GM12878 (cell line): ENCODE results near the gene XIRP1. TPM values are rescaled to one million over a fixed set of nuclear protein-coding genes. Genes with fewer than 3 reads are reported as not detected.
A peak's percentile ranks its signal among the peaks of the same experiment; 100 is the strongest.

Experiments
- ATF7 ChIP-seq: fragments of 450-650 bp; IDR thresholded peaks from 2 replicates; pipeline ENCODE4 v1.6.1; 2016; ENCODE audit warnings: low read depth, mild to moderate bottlenecking
- CBX3 ChIP-seq: fragments of 200-600 bp; sonication (generic); IDR thresholded peaks from 2 replicates; pipeline ENCODE4 v1.6.1; 2016; ENCODE audit warnings: low read depth, borderline replicate concordance
- CHD2 ChIP-seq: IDR thresholded peaks from 2 replicates; pipeline ENCODE4 v1.6.1; 2011; ENCODE audit warnings: low read depth, low read length, improper control_type of control experiment, borderline replicate concordance
- EED ChIP-seq: sonication (generic); IDR thresholded peaks from 2 replicates; pipeline ENCODE4 v1.6.1; 2016; ENCODE audit warnings: antibody characterized with exemption, low read depth
- ELK1 ChIP-seq: IDR thresholded peaks from 2 replicates; pipeline ENCODE4 v1.6.1; 2012; ENCODE audit warnings: low read depth, low read length, improper control_type of control experiment
- MXI1 ChIP-seq: fragments of 150-350 bp; IDR thresholded peaks from 2 replicates; pipeline ENCODE4 v1.6.1; 2011; ENCODE audit warnings: low read depth, mild to moderate bottlenecking, inconsistent platforms, low read length, improper control_type of control experiment
- MYC ChIP-seq: IDR thresholded peaks from 2 replicates; pipeline ENCODE4 v1.6.1; 2011; ENCODE audit warnings: mild to moderate bottlenecking, low read length, moderate library complexity, inconsistent platforms; ENCODE audit not compliant: insufficient read depth, insufficient replicate concordance, insufficient read length, severe bottlenecking
- NFXL1 ChIP-seq: fragments of 450-650 bp; IDR thresholded peaks from 2 replicates; pipeline ENCODE4 v1.6.1; 2017; ENCODE audit warnings: antibody characterized with exemption, mild to moderate bottlenecking, borderline replicate concordance
- NR2C1 ChIP-seq: fragments of 450-650 bp; IDR thresholded peaks from 2 replicates; pipeline ENCODE4 v1.6.1; 2017; ENCODE audit warnings: antibody characterized with exemption, mild to moderate bottlenecking, moderate library complexity
- NR2F1 ChIP-seq: fragments of 450-650 bp; conservative IDR thresholded peaks from 2 replicates; pipeline ENCODE4 v1.6.1; 2017; ENCODE audit warnings: mild to moderate bottlenecking
- PML ChIP-seq: IDR thresholded peaks from 2 replicates; pipeline ENCODE4 v1.6.1; 2012; ENCODE audit warnings: low read length, inconsistent platforms
- SMAD1 ChIP-seq: fragments of 450-650 bp; IDR thresholded peaks from 2 replicates; pipeline ENCODE4 v1.6.1; 2018; ENCODE audit warnings: mild to moderate bottlenecking, low read depth; ENCODE audit not compliant: partially characterized antibody
- SRF ChIP-seq, 2 experiments: IDR thresholded peaks; 2 replicates each; pipeline ENCODE4 v1.6.1; 2011; ENCODE audit warnings: low read depth in 2 of 2, low read length in 2 of 2, mild to moderate bottlenecking in 1 of 2, moderate library complexity in 1 of 2
- SUPT20H ChIP-seq: IDR thresholded peaks from 2 replicates; pipeline ENCODE4 v1.6.1; 2011; ENCODE audit warnings: low read depth, mild to moderate bottlenecking, low read length, moderate library complexity, borderline replicate concordance; ENCODE audit not compliant: control insufficient read depth
- USF2 ChIP-seq: IDR thresholded peaks from 2 replicates; pipeline ENCODE4 v1.6.1; 2011; ENCODE audit warnings: low read depth, low read length, improper control_type of control experiment, borderline replicate concordance
- ZBTB4 ChIP-seq: fragments of 450-650 bp; formaldehyde crosslinking; IDR thresholded peaks from 2 replicates; pipeline ENCODE4 v1.4.0; 2022; ENCODE audit warnings: mild to moderate bottlenecking, moderate library complexity
- ZNF217 ChIP-seq: fragments of 450-650 bp; IDR thresholded peaks from 2 replicates; pipeline ENCODE4 v1.6.1; 2017; ENCODE audit warnings: antibody characterized with exemption, mild to moderate bottlenecking
- polyA plus RNA-seq, 11 experiments: library from polyadenylated mRNA; depleted of rRNA in 4 of 11; unstranded in 6 of 11; stranded (reverse) in 5 of 11; fragments of >200 nt; fragmentation: Nextera tagmentation in 4 of 11; fragmentation: Illumina TruSeq in 1 of 11; extraction: Ambion mirVana in 4 of 11; extraction: Trizol in 1 of 11; gene quantifications; 1 replicate in 1 of 11; 2 replicates in 10 of 11; pipeline versions ENCODE4 v1.2.1 to v1.2.3, GENCODE V29; 2011 to 2016; ENCODE audit warnings: inconsistent platforms in 2 of 11, missing spikeins in 2 of 11, low read depth in 1 of 11
- total RNA-seq, 4 experiments: library from RNA; depleted of rRNA in 3 of 4; stranded (reverse); fragments of >200 nt in 3 of 4; fragmentation: Illumina TruSeq in 1 of 4; extraction: Trizol in 1 of 4; gene quantifications; 2 replicates each; pipeline versions ENCODE4 v1.2.1 to v1.2.3, GENCODE V29; 2013 to 2021
- TF ChIP-seq, protein P1 (sequence below): fragments of 450-650 bp; IDR thresholded peaks from 2 replicates; pipeline ENCODE4 v1.6.1; 2017; ENCODE audit warnings: mild to moderate bottlenecking, moderate library complexity
- TF ChIP-seq, protein P2 (sequence below): fragments of 450-650 bp; IDR thresholded peaks from 2 replicates; pipeline ENCODE4 v1.6.1; 2017; ENCODE audit warnings: low read depth, mild to moderate bottlenecking, moderate library complexity

The XIRP1 gene
- total and polyA plus RNA-seq, 10 of the 15 experiments (the other 5 are each of a cell fraction or from before 2014, with no cell fraction given), result 0.03 to 0.38 (median 0.08) TPM; not detected in 1

GRCh38 chr3:39216176-39216790 is 23.9 kb upstream of the XIRP1 start (continued):
- TF ChIP-seq, protein P1, sequence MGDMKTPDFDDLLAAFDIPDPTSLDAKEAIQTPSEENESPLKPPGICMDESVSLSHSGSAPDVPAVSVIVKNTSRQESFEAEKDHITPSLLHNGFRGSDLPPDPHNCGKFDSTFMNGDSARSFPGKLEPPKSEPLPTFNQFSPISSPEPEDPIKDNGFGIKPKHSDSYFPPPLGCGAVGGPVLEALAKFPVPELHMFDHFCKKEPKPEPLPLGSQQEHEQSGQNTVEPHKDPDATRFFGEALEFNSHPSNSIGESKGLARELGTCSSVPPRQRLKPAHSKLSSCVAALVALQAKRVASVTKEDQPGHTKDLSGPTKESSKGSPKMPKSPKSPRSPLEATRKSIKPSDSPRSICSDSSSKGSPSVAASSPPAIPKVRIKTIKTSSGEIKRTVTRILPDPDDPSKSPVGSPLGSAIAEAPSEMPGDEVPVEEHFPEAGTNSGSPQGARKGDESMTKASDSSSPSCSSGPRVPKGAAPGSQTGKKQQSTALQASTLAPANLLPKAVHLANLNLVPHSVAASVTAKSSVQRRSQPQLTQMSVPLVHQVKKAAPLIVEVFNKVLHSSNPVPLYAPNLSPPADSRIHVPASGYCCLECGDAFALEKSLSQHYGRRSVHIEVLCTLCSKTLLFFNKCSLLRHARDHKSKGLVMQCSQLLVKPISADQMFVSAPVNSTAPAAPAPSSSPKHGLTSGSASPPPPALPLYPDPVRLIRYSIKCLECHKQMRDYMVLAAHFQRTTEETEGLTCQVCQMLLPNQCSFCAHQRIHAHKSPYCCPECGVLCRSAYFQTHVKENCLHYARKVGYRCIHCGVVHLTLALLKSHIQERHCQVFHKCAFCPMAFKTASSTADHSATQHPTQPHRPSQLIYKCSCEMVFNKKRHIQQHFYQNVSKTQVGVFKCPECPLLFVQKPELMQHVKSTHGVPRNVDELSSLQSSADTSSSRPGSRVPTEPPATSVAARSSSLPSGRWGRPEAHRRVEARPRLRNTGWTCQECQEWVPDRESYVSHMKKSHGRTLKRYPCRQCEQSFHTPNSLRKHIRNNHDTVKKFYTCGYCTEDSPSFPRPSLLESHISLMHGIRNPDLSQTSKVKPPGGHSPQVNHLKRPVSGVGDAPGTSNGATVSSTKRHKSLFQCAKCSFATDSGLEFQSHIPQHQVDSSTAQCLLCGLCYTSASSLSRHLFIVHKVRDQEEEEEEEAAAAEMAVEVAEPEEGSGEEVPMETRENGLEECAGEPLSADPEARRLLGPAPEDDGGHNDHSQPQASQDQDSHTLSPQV, result no peak
- no peak for TF ChIP-seq SMAD1
- no peak for TF ChIP-seq CBX3
- TF ChIP-seq, protein P2, sequence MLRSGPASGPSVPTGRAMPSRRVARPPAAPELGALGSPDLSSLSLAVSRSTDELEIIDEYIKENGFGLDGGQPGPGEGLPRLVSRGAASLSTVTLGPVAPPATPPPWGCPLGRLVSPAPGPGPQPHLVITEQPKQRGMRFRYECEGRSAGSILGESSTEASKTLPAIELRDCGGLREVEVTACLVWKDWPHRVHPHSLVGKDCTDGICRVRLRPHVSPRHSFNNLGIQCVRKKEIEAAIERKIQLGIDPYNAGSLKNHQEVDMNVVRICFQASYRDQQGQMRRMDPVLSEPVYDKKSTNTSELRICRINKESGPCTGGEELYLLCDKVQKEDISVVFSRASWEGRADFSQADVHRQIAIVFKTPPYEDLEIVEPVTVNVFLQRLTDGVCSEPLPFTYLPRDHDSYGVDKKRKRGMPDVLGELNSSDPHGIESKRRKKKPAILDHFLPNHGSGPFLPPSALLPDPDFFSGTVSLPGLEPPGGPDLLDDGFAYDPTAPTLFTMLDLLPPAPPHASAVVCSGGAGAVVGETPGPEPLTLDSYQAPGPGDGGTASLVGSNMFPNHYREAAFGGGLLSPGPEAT, result peak; percentile 91
- TF ChIP-seq NR2F1, result no peak
- no peak for TF ChIP-seq ZNF217
- no peak for TF ChIP-seq SRF (IDR thresholded peaks at IDR 0.05; ENCODE audit: low read depth in 2 of 2, low read length in 2 of 2)
- TF ChIP-seq EED, result peak; percentile 99
- peak; percentile 74 for TF ChIP-seq PML
- no peak for TF ChIP-seq NR2C1
- TF ChIP-seq ATF7, result peak; percentile 76
- no peak for TF ChIP-seq NFXL1
- no peak for TF ChIP-seq MYC
- TF ChIP-seq ELK1, result no peak
- no peak for TF ChIP-seq CHD2
- no peak for TF ChIP-seq MXI1
- no peak for TF ChIP-seq USF2
- no peak for TF ChIP-seq ZBTB4 (CRISPR knock-in tag)
- TF ChIP-seq SUPT20H, result no peak
